B cell (primary cell): Measurements from ENCODE around the gene ZNF639. TPM values are rescaled to one million over a fixed set of nuclear protein-coding genes. Genes with fewer than 3 reads are reported as not detected.

ENCODE experiments used
- ATAC-seq: fragments of 200-7000 bp; cut with Tn5 transposase; one replicate; pipeline ENCODE4 v1.10.0; 2021; ENCODE audit warnings: low read depth, mild to moderate bottlenecking, moderate number of reproducible peaks, moderate library complexity
- CTCF ChIA-PET: fragments of 350-600 bp; sonication (Branson Sonifier 250); formaldehyde crosslinking; loops from one replicate; lab custom pipeline; 2021; ENCODE audit warnings: antibody characterized with exemption, inconsistent platforms; lab: Charles Lee
- POLR2A ChIA-PET: fragments of 350-600 bp; sonication (Branson Sonifier 250); formaldehyde crosslinking; loops from one replicate; lab custom pipeline; 2021; ENCODE audit warnings: antibody characterized with exemption; lab: Charles Lee
- DNase-seq: peaks from one replicate; pipeline ENCODE4 v3.0.0; 2013
- H2AFZ ChIP-seq: 2 replicates; pipeline ENCODE4 v1.6.1; 2012; ENCODE audit warnings: mild to moderate bottlenecking, low read depth, low read length; ENCODE audit not compliant: insufficient read depth, poor library complexity, severe bottlenecking
- H3K27ac ChIP-seq, 2 donors: 1 replicate in 1 of 2; 2 replicates in 1 of 2; pipeline ENCODE4 v1.5.1; 2012 to 2013; ENCODE audit warnings: low read length in 2 of 2, mild to moderate bottlenecking in 2 of 2, moderate library complexity in 1 of 2
- H3K27me3 ChIP-seq, 4 experiments: fragments of 200-600 bp in 1 of 4; sonication (generic) in 1 of 4; replicated peaks in 1 of 4; 1 replicate in 2 of 4; 2 replicates in 2 of 4; pipeline versions ENCODE4 v1.6.1 to v1.7.0; 2013 to 2016; ENCODE audit warnings: low read length in 3 of 4, mild to moderate bottlenecking in 2 of 4, mixed read lengths in 1 of 4, moderate library complexity in 1 of 4; ENCODE audit not compliant: insufficient read depth in 4 of 4, control insufficient read depth in 3 of 4; ENCODE audit errors: control extremely low read depth in 1 of 4
- H3K36me3 ChIP-seq, 2 experiments: replicated peaks in 1 of 2; 1 replicate in 1 of 2; 2 replicates in 1 of 2; pipeline versions ENCODE4 v1.6.1 to v1.7.1; 2013; ENCODE audit warnings: low read length in 1 of 2; ENCODE audit not compliant: insufficient read depth in 2 of 2, control insufficient read depth in 1 of 2; ENCODE audit errors: control extremely low read depth in 1 of 2, extremely low read depth in 1 of 2
- H3K4me1 ChIP-seq, 2 donors: fragments of 200-600 bp in 1 of 2; sonication (generic) in 1 of 2; 1 replicate in 1 of 2; 2 replicates in 1 of 2; pipeline versions ENCODE4 v1.5.1 to v1.6.1; 2013 to 2017; ENCODE audit warnings: low read length in 2 of 2; ENCODE audit not compliant: control insufficient read depth in 2 of 2, insufficient read depth in 2 of 2
- H3K4me2 ChIP-seq: replicated peaks from 2 replicates; pipeline ENCODE3; 2012; ENCODE audit warnings: mild to moderate bottlenecking, low read depth, low read length; ENCODE audit not compliant: poor library complexity, severe bottlenecking
- H3K4me3 ChIP-seq, 5 experiments: fragments of 200-600 bp in 1 of 5; sonication (generic) in 1 of 5; 1 replicate in 3 of 5; 2 replicates in 2 of 5; pipeline versions ENCODE4 v1.5.1 to v1.7.0; 2011 to 2016; ENCODE audit warnings: low read length in 4 of 5, mild to moderate bottlenecking in 4 of 5, low read depth in 2 of 5, control low read depth in 1 of 5, moderate library complexity in 1 of 5; ENCODE audit not compliant: insufficient read depth in 1 of 5; ENCODE audit errors: control extremely low read depth in 1 of 5, extremely low read depth in 1 of 5
- H3K79me2 ChIP-seq: fragments of 200-600 bp; sonication (generic); one replicate; pipeline ENCODE4 v1.6.0; 2016; ENCODE audit warnings: low read length; ENCODE audit not compliant: control insufficient read depth, insufficient read depth
- H3K9ac ChIP-seq: fragments of 200-600 bp; sonication (generic); 2 replicates; pipeline ENCODE4 v1.6.1; 2017; ENCODE audit warnings: mild to moderate bottlenecking, low read length, moderate library complexity
- H3K9me3 ChIP-seq, 3 donors: one replicate each; pipeline versions ENCODE4 v1.6.1 to v1.7.1; 2013; ENCODE audit warnings: low read length in 2 of 3; ENCODE audit not compliant: control insufficient read depth in 2 of 3, insufficient read depth in 1 of 3; ENCODE audit errors: control extremely low read depth in 1 of 3
- H4K20me1 ChIP-seq: 2 replicates; pipeline ENCODE4 v1.6.0; 2012; ENCODE audit warnings: mild to moderate bottlenecking, low read length; ENCODE audit not compliant: insufficient read depth, control insufficient read depth, poor library complexity, severe bottlenecking
- H3K27ac Mint-ChIP-seq: one replicate; pipeline ENCODE4 v1.8.0; 2021; ENCODE audit warnings: mixed read lengths
- H3K27me3 Mint-ChIP-seq: one replicate; pipeline ENCODE4 v1.8.0; 2021; ENCODE audit warnings: mixed read lengths
- H3K4me1 Mint-ChIP-seq: one replicate; pipeline ENCODE4 v1.8.0; 2021; ENCODE audit warnings: mixed read lengths
- H3K4me3 Mint-ChIP-seq: one replicate; pipeline ENCODE4 v1.8.0; 2021; ENCODE audit warnings: mixed read lengths
- H3K9me3 Mint-ChIP-seq: one replicate; pipeline ENCODE4 v1.8.0; 2022; ENCODE audit warnings: mixed read lengths; ENCODE audit not compliant: insufficient read depth
- EZH2 ChIP-seq: IDR thresholded peaks from 2 replicates; pipeline ENCODE4 v1.6.1; 2012; ENCODE audit warnings: borderline replicate concordance, low read depth, mild to moderate bottlenecking, moderate library complexity, low read length; ENCODE audit not compliant: insufficient read depth, poor library complexity, severe bottlenecking
- WGBS: methylation state at CpG from one replicate; pipeline ENCODE4 v1.1.5; 2013; ENCODE audit warnings: missing lambda C conversion rate; ENCODE audit not compliant: insufficient coverage; 5-methylcytosine and 5-hydroxymethylcytosine counted together
- intact Hi-C: fragments of 100-400 bp; cut with micrococcal nuclease; formaldehyde crosslinking; loops from one replicate; pipeline ENCODE4 v1.10.0; 2022
- polyA plus RNA-seq: library from polyadenylated mRNA; depleted of rRNA; stranded (reverse); fragments of >200 nt; gene quantifications from 2 replicates; pipeline ENCODE4 v1.2.3, GENCODE V29; 2012
- total RNA-seq, 2 donors: library from RNA; stranded (reverse); fragments of 120-200 nt in 1 of 2; gene quantifications; 1 replicate in 1 of 2; 2 replicates in 1 of 2; pipeline versions ENCODE4 v1.2.3 to v1.2.4, GENCODE V29; 2013 to 2022
- TF ChIP-seq, protein P1 (sequence below): fragments of 200-600 bp; IDR thresholded peaks from one replicate; pipeline ENCODE4 v1.8.0; 2022; ENCODE audit warnings: antibody characterized with exemption, mild to moderate bottlenecking

ZNF639 gene
- total and polyA plus RNA-seq, 2 donors (not counting 1 experiment from before 2014, with no cell fraction given) = 22.4 to 39.8 TPM

DNA sequence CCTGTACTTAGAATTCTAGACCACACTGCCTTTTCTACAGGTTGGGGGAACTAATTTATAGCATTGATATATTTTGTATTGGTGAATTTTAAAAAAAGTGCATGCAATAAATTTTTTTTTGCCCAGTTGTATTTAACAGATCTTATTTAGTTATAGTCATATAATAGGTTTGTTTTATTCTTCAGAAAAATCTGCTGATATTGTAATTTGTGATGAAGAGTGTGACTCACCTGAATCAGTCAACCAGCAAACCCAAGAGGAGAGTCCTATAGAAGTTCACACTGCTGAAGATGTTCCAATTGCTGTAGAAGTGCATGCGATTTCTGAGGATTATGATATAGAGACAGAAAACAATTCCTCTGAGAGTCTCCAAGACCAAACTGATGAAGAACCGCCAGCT lies 10.3 kb downstream of the ZNF639 start:
- H3K36me3 ChIP-seq = peaks cover 6 to 60% of the 10 kb centered on the region in 2 experiments
- POLR2A ChIA-PET = no interaction called here
- no peaks in the 10 kb centered on the region for H3K4me1 Mint-ChIP-seq
- H3K4me2 ChIP-seq = no peak overlapping the region
- no peaks in the 10 kb centered on the region for H3K27me3 Mint-ChIP-seq
- H3K27ac ChIP-seq = no peak overlapping the region
- no peak overlapping the region for H3K4me3 Mint-ChIP-seq
- no peak overlapping the region for H3K27ac Mint-ChIP-seq
- ATAC-seq (no peak), DNase-seq (no peak)
- H3K79me2 ChIP-seq = peaks cover 7% of the 10 kb centered on the region
- no peak overlapping the region for H3K4me3 ChIP-seq
- TF ChIP-seq EZH2 = no peak
- TF ChIP-seq, protein P1, sequence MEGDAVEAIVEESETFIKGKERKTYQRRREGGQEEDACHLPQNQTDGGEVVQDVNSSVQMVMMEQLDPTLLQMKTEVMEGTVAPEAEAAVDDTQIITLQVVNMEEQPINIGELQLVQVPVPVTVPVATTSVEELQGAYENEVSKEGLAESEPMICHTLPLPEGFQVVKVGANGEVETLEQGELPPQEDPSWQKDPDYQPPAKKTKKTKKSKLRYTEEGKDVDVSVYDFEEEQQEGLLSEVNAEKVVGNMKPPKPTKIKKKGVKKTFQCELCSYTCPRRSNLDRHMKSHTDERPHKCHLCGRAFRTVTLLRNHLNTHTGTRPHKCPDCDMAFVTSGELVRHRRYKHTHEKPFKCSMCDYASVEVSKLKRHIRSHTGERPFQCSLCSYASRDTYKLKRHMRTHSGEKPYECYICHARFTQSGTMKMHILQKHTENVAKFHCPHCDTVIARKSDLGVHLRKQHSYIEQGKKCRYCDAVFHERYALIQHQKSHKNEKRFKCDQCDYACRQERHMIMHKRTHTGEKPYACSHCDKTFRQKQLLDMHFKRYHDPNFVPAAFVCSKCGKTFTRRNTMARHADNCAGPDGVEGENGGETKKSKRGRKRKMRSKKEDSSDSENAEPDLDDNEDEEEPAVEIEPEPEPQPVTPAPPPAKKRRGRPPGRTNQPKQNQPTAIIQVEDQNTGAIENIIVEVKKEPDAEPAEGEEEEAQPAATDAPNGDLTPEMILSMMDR = no peak
- CTCF ChIA-PET = no interaction called here
- no peaks in the 10 kb centered on the region for H3K9me3 ChIP-seq
- no peak overlapping the region for H3K9ac ChIP-seq
- H2AFZ ChIP-seq = no peak overlapping the region
- no peaks in the 10 kb centered on the region for H3K9me3 Mint-ChIP-seq
- no peaks in the 10 kb centered on the region for H3K4me1 ChIP-seq
- H4K20me1 ChIP-seq = no peaks in the 10 kb centered on the region
- no CpG with 5 or more reads among the region's 2 CpGs for WGBS
- intact Hi-C loops = no loop called here
- H3K27me3 ChIP-seq = no peaks in the 10 kb centered on the region

DNA sequence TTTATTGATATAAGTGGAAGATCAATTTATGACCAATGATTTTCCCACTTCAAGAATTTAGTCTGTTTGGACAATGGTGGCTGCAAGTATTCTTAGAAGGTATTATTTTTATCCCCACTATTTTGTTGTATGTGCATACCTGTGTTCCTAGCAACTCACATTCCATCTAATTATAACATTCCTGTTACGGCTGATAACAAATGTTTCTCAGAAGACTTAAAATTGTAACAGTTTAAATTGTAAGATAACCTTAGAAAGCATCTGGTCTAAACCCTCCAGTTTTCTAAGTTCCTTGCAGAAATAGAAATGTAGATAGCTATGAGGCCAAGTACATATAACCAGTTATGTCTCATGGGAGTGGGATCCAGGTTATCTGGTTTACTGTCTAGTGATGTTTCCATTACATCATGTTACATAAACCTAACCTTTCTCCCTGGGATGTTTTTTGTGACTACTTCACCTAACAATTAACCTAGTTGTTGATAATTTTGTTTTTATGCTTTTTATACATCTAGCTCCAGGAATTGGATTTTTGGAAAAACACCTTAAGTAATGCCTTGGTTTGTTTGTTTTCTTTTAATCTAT lies 13.6 kb downstream of the ZNF639 start:
- H3K79me2 ChIP-seq = peaks cover 7% of the 10 kb centered on the region
- intact Hi-C loops = no loop called here
- H3K27me3 Mint-ChIP-seq = no peaks in the 10 kb centered on the region
- H3K36me3 ChIP-seq = peaks cover 6 to 29% of the 10 kb centered on the region in 2 experiments
- no peak overlapping the region for H3K9ac ChIP-seq
- no peak for TF ChIP-seq EZH2
- TF ChIP-seq, protein P1 = no peak
- no peaks in the 10 kb centered on the region for H3K4me1 ChIP-seq
- H4K20me1 ChIP-seq = no peaks in the 10 kb centered on the region
- H3K27me3 ChIP-seq = no peaks in the 10 kb centered on the region
- H3K27ac Mint-ChIP-seq = no peak overlapping the region
- H3K4me3 Mint-ChIP-seq = no peak overlapping the region
- DNase-seq = no peak
- H2AFZ ChIP-seq = no peak overlapping the region
- POLR2A ChIA-PET = no interaction called here
- CTCF ChIA-PET = interaction anchor here (0.8 to 0.9 kb wide), 2 partner anchors 21 to 321 kb away, joined by 3 read pairs; no protein-coding TSS in a partner anchor
- no peaks in the 10 kb centered on the region for H3K9me3 ChIP-seq
- H3K4me2 ChIP-seq = no peak overlapping the region
- no peaks in the 10 kb centered on the region for H3K4me1 Mint-ChIP-seq
- WGBS = no CpG with 5 or more reads among the region's 1 CpG
- no peaks in the 10 kb centered on the region for H3K9me3 Mint-ChIP-seq
- no peak for ATAC-seq
- no peak overlapping the region for H3K27ac ChIP-seq
- no peak overlapping the region for H3K4me3 ChIP-seq
